ENCODE data around the gene GRM7. TPM values are rescaled to one million over a fixed set of nuclear protein-coding genes. Genes with fewer than 3 reads are reported as not detected.
A peak's percentile ranks its signal among the peaks of the same experiment; 100 is the strongest.

GRM7 gene
- total and polyA plus RNA-seq, 2 experiments from 2014 or later: 0.62 to 1.7 TPM

DNA sequence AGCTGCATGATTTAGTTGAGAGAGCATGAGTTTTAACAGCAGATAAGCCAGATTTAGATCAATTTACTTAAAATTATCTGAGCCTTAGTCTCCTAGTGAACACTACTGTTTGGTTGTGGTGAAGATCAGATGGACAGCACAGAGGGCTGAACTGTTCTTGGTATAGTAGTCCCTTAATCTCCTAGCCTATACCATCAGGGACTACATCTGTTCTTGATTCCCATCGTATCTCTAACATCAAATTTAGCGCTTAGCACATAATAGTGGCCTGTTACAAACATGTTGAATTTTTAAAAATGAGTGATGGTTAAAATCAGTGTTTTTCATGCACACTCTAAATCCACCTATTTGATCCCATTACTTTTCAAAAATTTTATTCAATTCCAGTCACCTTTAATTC, 507.7 kb downstream of the GRM7 start:
- H3K4me1 ChIP-seq (ENCODE audit: low read depth): no peaks in the 10 kb centered on the region
- H3K9me3 ChIP-seq (ENCODE audit: low read depth): no peaks in the 10 kb centered on the region
- H3K36me3 ChIP-seq: no peaks in the 10 kb centered on the region
- H3K27ac ChIP-seq: no peak overlapping the region
- H3K4me3 ChIP-seq: no peak overlapping the region
- TF ChIP-seq, protein P1, sequence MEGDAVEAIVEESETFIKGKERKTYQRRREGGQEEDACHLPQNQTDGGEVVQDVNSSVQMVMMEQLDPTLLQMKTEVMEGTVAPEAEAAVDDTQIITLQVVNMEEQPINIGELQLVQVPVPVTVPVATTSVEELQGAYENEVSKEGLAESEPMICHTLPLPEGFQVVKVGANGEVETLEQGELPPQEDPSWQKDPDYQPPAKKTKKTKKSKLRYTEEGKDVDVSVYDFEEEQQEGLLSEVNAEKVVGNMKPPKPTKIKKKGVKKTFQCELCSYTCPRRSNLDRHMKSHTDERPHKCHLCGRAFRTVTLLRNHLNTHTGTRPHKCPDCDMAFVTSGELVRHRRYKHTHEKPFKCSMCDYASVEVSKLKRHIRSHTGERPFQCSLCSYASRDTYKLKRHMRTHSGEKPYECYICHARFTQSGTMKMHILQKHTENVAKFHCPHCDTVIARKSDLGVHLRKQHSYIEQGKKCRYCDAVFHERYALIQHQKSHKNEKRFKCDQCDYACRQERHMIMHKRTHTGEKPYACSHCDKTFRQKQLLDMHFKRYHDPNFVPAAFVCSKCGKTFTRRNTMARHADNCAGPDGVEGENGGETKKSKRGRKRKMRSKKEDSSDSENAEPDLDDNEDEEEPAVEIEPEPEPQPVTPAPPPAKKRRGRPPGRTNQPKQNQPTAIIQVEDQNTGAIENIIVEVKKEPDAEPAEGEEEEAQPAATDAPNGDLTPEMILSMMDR (IDR thresholded peaks at IDR 0.05; ENCODE audit: low read depth, low read length): no peak
- H3K27me3 ChIP-seq: no peaks in the 10 kb centered on the region
- no peak for DNase-seq (ENCODE audit: low read depth in 1 of 2, low spot score in 1 of 2)

DNA sequence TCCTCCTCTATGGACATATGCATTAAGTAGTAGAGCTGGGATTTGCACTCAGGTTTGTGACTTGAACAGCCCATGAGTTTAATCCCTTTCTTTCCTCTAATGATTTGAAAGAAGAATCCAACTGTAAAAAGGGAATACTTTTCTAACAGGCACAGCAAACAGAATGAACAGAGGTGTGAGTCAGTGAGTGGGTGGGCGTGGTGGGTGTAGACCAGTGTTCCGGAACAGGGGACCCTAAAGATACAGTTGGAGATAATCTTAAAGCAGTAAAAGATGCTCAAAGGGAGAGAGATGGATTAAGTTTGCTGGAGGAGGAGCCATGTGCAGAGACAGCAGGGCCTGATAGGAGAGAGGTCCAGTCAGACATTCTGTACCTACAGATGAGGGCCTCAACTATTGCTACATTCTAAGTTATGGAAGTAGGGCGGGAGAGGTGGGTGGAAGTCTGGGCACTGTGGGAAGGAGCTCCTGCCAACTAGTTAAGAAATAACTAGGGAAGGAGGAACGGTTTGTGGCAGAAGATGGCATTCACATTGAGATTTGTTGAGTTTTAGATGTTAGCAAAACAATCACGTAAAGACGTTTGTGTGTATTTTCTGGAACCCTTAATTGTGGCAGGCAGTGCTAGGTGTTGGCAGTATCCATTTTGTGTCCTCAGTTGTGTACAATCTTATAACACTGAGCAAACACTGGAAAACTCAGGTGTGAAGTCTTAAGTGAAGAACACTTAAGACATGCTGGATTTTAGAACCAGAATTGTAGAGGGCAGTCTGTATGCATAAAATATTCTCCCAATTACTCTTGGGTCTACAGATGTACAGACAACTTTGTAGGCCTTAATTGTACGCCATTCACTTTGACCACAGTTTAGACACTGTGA, 511.0 kb downstream of the GRM7 start:
- Histone ChIP-seq H3K9me3 (ENCODE audit: low read depth) (no peaks in the 10 kb centered on the region), H3K4me3 (no peak overlapping the region), H3K27me3 (no peaks in the 10 kb centered on the region), H3K36me3 (no peaks in the 10 kb centered on the region), H3K4me1 (ENCODE audit: low read depth) (no peaks in the 10 kb centered on the region), H3K27ac (no peak overlapping the region)
- DNase-seq (ENCODE audit: low read depth in 1 of 2, low spot score in 1 of 2): no peak
- TF ChIP-seq, protein P1 (IDR thresholded peaks at IDR 0.05; ENCODE audit: low read depth, low read length): no peak

DNA sequence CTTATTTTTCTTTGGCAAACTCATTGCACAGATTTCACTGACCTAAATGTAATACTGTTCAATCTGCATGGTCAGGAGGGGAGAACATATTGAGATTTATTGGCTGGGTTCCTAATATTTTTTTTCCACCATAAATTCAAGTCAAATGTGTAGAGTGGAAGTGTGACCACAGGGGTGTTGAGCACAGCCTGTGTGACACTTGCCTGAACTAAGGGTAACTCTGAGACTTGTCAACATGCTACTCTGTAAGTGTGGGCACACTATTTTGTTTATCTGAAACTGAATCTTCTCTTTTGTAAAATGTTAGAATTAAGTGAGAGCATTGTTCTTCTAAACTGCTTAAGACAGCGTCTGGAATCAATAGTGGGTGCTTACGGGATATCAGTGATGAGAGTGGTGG, 516.2 kb downstream of the GRM7 start:
- H3K36me3 ChIP-seq: no peaks in the 10 kb centered on the region
- no peaks in the 10 kb centered on the region for H3K9me3 ChIP-seq (ENCODE audit: low read depth)
- H3K27me3 ChIP-seq: no peaks in the 10 kb centered on the region
- H3K4me3 ChIP-seq: no peak overlapping the region
- no peaks in the 10 kb centered on the region for H3K4me1 ChIP-seq (ENCODE audit: low read depth)
- no peak for DNase-seq (ENCODE audit: low read depth in 1 of 2, low spot score in 1 of 2)
- TF ChIP-seq, protein P1 (IDR thresholded peaks at IDR 0.05; ENCODE audit: low read depth, low read length): no peak
- H3K27ac ChIP-seq: no peak overlapping the region

GRCh38 chr3:7381741-7382140, 520.8 kb downstream of the GRM7 start:
- Histone ChIP-seq H3K27me3 (no peaks in the 10 kb centered on the region), H3K9me3 (ENCODE audit: low read depth) (no peaks in the 10 kb centered on the region), H3K27ac (no peak overlapping the region), H3K36me3 (no peaks in the 10 kb centered on the region), H3K4me1 (ENCODE audit: low read depth) (no peaks in the 10 kb centered on the region), H3K4me3 (no peak overlapping the region)
- TF ChIP-seq, protein P1 (IDR thresholded peaks at IDR 0.05; ENCODE audit: low read depth, low read length): no peak
- DNase-seq (ENCODE audit: low read depth in 1 of 2, low spot score in 1 of 2): no peak

GRCh38 chr3:7382293-7383010, 521.5 kb downstream of the GRM7 start:
- DNase-seq (ENCODE audit: low read depth in 1 of 2, low spot score in 1 of 2): peak in 1 of 2 donors; percentile 62
- no peaks in the 10 kb centered on the region for H3K9me3 ChIP-seq (ENCODE audit: low read depth)
- no peaks in the 10 kb centered on the region for H3K27me3 ChIP-seq
- H3K4me3 ChIP-seq: no peak overlapping the region
- TF ChIP-seq, protein P1 (IDR thresholded peaks at IDR 0.05; ENCODE audit: low read depth, low read length): no peak
- H3K36me3 ChIP-seq: no peaks in the 10 kb centered on the region
- no peaks in the 10 kb centered on the region for H3K4me1 ChIP-seq (ENCODE audit: low read depth)
- no peak overlapping the region for H3K27ac ChIP-seq
